Activated CD8-positive, alpha-beta memory T cell treated with anti-CD3 and anti-CD28 coated beads, Interleukin-2, amount 50 U/mL, for 48 hours (primary cell): ENCODE results near the gene BIN2.

ENCODE experiments used
- DNase-seq: peaks from one replicate; pipeline ENCODE4 v3.0.0-alpha.2; 2020

The BIN2 gene

DNA sequence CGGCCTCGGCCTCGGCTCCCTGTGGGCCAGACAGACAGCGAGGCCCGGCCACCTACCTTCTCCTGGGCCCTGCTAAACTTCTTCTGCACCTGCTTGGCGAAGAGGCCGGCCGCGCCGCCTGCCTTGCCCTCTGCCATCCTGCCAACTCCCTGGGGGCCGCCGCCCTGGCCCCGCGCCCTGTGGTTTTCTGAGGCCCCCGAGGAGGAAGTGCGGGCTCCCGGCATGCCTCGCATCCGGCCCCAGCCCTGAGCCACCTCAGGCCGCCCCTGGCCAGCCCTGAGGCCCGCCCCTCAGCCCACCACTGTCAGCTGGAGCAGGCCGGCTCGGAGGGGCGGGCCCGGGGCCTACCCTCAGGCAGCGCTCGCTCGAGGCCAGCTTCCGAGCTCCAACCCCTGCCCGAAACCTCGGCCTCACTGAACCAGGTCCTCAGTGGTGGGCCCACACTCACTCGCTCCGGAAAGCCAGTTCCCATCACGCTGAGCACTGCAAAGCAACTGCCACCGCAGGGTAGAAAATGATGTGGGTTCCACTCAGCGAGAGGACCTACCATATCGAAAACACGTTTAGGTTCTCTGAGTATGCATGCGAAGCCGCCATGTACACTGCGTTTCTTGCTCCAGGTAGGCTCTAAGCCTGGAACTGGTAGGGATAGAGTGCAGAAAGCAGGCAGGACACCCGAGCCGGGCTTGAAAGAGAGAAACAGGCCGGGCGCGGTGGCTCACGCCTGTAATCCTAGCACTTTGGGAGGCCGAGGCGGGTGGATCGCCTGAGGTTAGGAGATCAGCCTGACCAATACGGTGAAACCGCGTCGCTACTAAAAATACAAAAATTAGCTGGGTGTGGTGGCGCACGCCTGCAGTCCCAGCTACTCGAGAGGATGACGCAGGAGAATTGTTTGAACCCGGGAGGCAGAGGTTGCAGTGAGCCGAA, at the start of gene BIN2:
Gene BIN2 (minus strand): TSS at position 209 of the 930 bp plus-strand sequence. CDS start 72 bp downstream, at position 137.
- DNase-seq = peak; percentile 87

DNA sequence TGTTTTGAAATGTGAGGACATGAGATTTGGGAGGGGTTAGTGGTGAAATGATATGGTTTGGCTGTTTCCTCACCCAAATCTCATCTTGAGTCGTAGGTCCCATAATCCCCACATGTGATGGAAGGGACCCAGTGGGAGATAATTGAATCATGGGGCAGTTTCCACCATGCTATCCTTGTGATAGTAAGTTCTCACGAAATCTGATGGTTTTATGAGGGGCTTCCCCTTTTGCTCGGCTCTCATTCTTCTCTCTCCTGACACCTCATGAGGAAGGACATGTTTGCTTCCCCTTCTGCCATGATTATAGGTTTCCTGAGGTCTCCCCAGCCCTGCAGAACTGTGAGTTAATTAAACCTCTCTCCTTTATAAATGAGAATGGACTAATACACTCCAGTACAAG, 49.2 kb upstream of the BIN2 start:
- DNase-seq = no peak

DNA sequence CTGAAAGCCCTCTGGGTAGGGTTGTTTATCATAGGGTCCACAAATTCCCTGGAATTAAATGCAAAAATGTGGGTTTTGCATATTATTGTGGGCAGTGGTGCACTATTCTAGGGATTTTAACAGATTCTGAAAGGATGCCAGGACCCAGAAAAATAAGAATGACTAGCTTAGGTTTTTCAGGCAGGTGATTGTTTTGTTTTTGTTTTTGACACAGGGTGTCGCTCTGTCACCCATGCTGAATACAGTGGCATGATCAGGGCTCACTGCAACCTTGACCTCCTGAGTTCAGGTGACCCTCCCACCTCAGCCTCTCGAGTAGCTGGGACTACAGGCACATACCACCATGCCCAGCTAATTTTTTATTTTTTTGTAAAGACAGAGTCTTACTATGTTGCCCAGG, 48.0 kb upstream of the BIN2 start:
- no peak for DNase-seq

DNA sequence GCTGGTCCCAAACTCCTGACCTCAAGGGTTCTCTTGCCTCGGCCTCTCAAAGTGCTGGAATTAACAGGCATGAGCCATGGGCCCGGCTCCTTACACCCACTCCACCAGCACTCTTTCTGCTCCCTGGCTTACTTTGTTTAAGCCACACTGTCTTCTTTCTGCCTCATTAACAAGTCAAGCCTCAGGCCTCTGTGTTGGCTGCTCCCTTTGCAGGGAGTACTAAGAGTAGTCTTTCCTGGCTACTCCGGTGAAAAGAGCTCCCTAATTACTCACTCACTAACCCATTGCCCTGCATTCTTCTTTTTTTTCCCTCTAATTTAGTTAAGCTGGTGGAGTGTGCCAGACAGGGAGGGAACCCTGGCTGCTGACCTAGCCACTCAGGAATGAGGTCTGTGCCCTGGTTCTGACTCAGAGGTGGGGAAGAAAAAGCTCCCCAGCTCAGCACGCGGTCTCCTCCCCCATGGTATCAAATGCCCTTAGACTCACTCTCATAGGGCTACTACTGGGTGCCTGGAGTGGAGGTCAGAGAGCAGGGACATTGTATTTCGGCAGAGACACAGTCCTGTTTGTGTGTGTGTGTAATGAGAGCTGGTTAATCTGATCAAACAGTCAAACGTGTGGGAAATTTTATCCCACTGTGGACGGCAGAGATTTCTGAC, 47.5 kb upstream of the BIN2 start:
- no peak for DNase-seq

DNA sequence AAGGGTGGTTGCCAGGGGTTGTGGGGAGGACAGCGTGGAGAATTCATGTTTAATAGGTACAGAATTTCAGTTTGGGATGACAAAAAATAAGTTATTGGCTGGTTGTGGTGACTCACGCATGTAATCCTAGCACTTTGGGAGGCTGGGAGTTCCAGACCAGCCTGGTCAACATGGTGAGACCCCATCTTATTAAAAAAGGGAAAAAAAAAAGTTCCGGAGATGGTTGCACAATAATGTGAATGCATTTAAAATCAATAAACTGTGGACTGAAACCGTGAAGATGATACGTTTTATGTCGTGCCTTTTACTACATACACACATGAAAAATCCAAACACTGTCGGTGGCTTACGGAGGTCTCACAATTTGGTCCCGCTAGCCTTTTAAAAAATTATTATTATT, 46.7 kb upstream of the BIN2 start:
- no peak for DNase-seq

DNA sequence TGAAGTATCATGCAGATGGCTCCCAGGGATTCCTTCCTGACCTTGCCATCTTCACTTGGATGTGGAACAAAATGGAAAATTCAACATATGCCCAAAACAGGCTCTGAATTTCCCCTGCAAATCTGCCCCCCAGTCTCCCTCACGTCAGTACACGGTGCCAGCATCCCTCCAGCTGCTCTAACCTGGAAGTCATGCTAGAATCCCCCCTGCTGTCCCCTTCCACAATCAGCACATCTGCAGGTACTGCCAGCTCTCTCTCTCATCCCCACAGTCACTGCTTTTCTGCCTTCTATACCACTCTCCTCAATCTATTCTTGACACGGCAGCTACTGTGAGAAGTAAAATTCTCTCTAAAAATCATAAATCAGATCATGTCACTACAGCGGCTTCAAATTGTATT, 45.6 kb upstream of the BIN2 start:
- DNase-seq = no peak

DNA sequence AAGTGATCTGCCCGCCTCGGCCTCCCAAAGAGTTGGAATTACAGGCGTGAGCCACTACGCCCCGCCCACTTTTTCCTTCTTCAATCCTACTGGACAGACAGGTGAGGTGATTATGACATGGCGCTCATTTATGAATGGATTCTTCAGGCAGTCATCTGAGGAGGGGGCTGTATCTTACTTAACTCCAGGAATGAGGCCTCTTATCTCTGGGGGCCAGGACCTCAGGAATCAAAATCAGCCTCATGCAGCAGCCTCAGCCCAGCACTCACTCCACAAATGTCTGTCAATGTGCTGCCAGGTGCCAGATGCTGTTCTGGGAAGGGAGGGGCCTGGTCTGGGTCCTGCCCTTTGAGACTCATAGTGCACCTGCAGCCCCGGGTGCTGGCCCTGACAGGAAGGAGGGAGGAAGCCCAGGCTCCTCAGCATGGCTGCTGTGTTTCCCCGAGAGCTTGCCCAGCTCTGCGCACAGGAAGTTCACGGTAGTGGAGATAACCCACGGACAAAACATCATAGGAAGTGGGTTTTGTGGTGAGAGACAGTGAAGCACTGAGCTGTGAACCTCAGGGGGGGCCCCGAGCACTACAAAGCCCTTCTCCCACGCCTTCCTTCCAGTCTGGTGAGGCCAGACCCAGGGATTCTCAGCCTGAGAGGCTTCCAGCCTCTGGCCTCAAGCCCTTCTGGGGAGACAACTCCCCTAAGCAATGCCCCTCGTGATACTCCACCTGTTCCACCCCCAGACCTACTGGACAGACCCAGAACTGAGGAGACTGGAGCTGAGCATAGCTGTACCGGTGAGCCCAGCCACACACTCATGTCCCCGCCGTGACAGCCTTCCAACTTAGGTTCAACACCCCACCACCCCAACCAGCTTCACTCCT, 44.9 kb upstream of the BIN2 start:
- DNase-seq = peak; percentile 90

DNA sequence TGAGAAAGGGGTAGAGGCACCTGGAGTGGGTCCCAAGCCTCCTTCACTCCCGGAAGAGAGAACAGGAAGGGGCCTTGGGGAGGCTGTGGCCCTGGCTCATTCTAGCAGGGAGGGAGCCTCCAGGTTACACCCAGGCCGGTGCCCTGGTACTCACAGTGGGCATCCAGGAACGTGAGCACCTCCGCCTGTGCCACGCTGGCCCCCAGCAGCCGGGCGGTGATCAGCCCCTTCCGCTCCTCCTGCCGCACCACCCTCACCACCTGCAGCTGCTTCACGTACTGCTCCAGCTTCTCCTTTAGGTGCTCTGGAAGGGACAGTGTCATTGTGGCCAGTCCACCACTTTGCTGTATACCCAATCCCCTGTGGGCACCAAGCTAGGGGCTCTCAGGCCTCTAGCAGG, 41.3 kb upstream of the BIN2 start:
- no peak for DNase-seq

DNA sequence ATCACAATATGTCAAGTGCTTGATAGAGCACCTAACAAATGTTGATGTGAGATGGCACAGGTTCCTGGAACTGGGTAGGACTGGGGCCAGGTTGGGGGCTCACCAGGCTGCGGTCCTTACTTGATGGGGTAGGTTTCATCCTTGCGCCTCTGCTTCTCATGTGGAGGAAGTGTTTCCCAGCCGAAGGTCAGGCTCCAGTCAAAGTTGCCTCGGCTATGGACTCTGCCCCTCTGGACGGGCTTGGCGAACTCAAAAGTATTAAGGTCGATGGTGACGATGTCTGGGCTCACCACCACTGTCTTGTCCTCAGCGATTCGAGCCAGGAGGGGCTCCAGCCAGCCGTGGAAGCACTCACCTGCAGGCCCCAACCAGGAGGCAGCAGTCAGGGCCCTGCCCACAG, 40.0 kb upstream of the BIN2 start:
- no peak for DNase-seq

DNA sequence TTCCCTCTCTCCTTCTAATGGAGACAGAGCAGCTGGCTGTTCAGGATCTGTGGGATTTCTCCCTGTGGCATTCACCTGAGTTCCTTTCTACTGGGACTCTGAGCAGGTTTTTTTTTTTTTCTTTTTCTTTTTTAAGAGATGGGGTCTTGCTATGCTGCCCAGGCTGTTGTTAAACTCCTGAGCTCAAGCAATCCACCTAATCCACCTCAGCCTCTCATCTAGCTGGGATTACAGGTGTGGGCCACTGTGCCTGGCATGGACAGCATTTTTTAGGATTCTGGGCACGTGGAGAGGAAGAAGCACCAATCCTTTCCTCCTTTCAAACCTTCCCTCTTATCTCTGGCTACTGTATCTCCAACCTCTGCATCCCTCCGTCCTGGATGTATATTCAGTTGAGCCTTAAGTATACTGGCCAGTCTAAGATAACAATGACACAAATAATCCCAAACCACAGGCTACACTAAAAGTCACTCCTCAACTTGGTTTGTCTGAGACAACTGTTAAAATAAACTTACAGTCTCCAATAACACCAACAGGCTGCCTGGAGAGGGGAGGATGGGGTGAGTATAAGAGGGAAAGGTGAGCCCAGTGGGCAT, 38.9 kb upstream of the BIN2 start:
- DNase-seq = no peak

DNA sequence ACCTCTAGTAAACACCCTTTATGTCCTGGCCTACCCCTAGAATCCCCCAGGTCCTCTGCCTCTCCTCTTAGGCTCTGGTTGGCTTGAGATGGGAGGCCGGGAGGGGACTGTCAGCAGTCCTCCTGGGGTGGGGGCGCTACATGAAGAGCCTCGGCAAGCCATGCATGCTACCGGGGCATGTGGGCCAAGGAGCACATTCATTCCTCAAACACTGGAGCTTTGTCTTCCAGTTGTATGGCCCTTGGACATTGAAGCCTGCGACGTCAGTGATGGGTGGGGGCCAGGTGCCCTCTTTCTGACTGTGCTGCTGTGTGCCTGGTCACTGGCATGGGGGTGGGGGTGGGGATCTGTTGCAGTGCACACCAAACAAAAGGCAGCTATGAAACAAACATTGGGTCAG, 38.3 kb upstream of the BIN2 start:
- no peak for DNase-seq

DNA sequence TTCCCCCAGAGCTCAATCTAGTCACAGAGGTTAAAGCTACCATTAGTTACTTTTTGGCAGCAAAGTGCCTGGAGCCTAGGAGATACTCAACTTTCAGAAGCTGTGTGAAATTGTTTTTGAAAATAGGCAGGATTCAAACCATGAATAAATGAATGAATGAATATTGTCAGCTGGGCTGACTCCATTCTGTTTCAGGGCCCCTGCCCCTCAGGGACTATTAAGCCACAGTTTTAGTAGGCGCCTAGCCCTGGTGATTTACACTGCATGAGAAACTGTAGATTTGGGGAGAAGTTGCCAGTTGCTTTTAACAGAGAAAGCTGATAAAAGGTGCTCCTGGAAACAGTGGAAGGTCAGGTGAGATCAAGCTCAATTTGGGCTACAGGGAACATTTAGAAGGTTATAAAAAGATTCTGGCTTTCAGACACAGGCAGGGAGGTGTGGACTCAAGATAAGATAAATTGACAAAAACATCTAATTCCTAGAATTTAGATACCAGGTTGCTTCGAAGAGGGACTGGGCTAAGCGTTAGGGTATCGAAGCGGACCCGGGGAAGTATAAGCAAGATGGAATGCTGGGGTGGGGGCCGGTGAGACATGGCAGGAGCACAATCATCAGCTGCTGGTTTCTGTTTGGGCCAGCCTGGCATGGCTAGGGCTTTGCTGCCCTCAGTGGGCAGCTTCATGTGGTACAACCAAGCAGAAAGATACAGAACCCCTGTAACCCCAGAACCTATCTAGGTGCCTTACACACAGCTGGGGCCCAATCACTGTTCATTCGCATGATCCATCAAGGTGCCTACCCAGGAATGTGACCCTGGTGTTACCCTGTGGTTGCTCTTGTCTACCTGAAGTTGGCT, 37.4 kb upstream of the BIN2 start:
- DNase-seq = no peak

DNA sequence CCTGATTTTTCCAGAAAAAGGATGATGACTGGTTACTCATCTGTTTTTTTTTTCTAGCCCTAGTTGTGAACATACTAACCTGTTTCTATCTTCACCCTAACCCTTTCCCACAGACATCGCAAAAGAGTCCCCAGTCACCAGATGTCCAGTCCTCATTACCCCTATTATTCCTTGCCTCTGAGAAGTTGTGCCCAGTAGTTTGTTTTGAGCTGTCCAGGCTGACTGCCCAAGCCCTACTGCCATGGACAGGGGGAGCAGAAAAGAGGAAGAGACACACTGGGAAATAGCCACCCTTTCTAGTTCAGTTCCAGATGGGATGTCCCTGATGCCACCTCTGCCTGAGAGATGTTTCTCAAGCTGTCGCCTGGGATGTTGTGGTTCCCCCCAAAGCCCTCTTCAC, 36.3 kb upstream of the BIN2 start:
- no peak for DNase-seq

DNA sequence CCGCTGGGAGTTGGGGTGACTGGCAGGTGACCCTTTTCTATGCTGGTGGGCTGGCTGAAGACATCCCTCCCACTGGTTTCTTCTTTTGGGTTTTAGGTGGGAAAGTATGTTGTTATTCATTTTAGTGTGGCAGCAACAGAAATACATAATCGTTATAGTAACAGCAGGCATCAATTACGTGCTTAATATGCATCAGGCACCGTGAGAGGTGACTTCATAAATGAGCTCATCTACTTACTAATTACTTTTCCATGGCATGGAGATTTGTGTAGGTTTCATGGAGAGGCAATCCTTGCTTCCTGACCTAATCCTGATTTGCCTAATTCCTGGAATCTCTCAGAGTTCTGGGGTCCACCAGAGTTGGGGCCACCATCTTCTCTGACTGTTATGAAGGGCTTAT, 35.9 kb upstream of the BIN2 start:
- no peak for DNase-seq

DNA sequence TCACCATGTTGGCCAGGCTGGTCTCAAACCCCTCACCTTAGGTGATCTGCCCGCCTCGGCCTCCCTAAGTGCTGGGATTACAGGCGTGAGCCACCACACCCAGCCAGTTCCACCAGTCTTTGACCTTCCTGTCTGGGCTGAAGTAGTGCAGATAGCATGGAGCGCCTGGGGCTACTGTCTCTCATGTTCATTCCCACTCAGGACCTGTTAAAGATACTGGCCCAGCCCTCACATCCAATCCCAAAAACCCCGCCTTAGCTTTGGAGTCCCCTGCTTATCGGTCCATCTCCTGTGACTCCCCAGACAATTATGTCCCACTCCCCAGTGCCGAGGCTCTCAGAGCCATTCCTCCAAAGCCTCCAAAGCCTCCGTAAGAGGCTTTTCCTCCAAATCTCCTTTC, 34.5 kb upstream of the BIN2 start:
- DNase-seq = no peak

DNA sequence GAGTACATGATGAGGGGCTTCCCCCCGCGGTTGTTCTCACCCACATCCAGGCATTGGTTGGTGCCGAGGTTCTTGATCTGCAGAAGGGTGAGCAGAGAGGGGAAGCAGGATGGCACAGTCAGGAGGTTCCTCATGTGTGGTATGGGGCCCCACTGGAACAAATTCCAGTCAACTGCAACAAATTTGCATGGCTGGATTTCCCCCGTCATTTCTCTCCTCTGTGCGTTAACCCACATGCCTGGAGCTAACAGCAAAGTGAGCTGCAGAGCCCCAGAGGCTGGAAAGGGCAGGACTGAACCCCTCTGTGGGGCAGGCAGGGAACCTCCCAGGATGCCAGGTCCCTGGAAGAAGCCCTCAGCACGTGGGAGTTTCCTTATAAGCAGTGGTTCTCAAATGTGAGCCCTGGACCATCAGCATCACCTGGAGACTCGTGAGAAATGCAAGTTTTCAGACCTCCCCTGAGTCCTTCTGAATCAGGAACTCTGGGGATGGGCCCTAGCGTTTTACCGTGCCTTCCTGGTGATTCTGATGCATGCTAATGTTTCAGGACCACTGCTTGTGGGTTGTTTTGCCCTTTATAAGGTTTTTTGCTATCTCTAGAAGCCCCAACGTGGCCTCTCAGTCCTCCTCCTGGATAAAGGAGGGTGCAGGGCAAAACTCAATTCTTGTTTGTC, 33.5 kb upstream of the BIN2 start:
- no peak for DNase-seq

DNA sequence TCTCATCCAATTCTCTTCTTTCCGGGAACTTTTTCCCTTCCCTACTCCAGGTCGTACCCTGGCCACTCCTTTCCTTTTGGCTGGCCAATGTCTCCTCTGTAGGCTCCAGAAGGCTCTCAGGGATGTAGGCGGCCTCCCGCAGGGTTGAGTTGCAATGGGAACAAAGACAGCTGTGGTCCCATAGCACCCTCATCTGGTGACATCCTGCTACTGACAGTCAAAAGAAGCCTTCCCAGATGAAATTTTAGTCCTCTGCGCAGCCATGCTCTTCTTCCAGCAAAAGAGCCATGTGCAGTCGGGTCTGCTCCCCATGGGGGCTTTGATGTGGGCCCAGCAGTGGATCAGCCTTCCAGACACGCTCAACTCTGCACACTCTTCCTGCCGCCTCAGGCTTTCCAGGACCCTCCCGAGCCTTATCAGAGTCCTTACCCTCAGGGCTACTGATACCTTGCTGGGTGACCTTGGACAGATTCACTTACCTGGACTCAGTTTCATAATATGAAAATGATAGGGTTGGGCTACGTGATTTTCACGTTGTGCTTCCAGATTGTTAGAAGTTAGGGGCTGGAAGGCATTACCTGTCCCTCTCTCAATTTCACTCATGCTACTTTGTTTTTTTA, 28.0 kb upstream of the BIN2 start:
- DNase-seq = peak; percentile 58

DNA sequence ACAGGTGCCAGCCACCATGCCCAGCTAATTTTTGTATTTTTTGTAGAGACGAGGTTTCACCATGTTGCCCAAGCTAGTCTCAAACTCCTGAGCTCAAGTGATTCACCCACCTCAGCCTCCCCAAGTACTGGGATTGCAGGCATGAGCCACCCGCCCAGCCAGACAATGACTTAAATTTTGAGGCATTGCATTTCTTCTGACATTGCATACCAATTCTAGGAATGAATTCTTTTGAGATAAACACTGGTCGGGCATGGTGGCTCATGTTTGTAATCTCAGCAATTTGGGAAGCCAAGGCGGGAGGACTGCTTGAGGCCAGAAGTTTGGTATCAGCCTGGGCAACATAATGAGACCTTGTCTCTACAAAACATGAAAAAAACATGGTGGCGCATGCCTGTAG, 25.1 kb upstream of the BIN2 start:
- DNase-seq = no peak

DNA sequence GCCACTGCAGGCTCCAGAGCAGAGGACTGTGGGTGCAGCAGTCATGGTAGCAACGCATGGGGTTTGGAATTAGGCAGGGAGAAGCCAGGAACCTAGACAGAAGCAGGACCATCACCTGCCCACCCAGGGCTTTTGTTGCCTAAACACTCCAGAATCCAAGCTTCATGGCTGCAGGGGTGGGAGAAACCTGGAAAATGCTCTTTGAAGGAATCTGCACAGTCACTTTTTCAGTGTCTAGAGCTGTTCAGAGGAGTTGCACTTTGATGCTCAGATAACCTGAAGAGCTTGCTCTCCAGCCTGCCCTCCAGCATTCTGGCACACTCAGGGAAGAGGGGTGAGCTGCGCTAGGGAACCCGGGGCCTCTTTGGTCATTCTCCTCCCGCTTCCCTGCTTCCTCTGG, 24.1 kb upstream of the BIN2 start:
- DNase-seq = no peak

DNA sequence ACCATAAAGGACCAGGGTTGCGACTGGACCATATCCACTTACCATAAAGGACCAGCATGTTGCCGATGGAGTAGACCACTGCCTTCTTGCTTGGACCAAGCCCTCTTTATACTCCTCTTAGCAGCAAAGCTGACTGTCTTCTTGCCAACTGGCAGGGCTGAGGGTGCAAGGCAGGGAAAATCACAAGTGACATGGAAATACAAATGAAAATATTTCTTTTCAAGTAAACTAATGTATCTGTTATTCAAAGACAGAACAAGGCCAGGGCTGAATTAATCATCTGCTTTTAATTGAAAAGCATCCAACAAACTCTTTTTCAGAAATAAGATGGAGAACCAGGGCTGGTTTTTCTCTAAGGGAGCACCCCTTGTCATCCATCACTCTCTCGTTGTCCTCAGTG, 22.6 kb upstream of the BIN2 start, which contains the start of gene CELA1:
Gene CELA1 (minus strand): TSS at position 99 of the 400 bp plus-strand sequence. CDS start 41 bp downstream, at position 58.
- DNase-seq = no peak

DNA sequence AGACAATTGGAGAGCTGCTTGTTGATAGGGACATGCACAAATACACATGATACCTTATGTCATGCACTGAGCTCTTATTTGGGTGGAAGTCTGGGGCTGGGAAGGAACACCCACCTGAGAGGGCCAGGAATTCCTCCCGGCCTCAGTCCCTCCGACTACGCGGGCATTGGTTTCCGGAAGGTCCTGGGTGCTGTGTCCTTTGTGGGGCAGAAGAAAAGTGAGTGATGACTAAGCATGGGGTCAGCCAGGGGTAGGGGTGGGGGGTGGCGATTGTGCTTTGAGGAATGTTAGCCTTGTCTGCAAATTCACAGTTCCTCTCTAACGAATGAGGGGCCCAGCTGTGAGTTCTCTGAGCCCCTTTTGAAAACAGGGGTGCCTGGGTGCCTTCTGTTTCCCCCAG, 21.7 kb upstream of the BIN2 start:
- no peak for DNase-seq
